Heart left ventricle (tissue), 13 donors: ENCODE measurements around the gene LRIG1.

Source experiments
- POLR2A ChIP-seq, 2 donors: fragments of 450-650 bp; IDR thresholded peaks; one replicate each; pipeline ENCODE4 v1.6.1; 2017; ENCODE audit warnings: antibody characterized with exemption in 2 of 2, mild to moderate bottlenecking in 2 of 2, moderate library complexity in 2 of 2
- TF ChIP-seq, protein P1 (sequence below), 12 donors: fragments of 200-600 bp; sonication (generic) in 4 of 12; IDR thresholded peaks; one replicate each; pipeline versions ENCODE4 v1.5.0 to v1.8.0; 2018 to 2022; ENCODE audit warnings: antibody characterized with exemption in 12 of 12, mild to moderate bottlenecking in 5 of 12
- donor health status: ischemic (EF 13 %, LVEDD 7.1; RV severe dilation, severe dysfunction).
- donor health status: DM: no; HTN: yes; CAD: no.
- donor health status: DM: no; HTN: no; CAD: no.
- donor health status: ischemic (EF 25% LVEDD 6.9; RV normal size, moderate dysfunction).
- donor health status: ischemic (EF 25% LVEDD 5.7; RV mildly dilated, moderate dysfunction).
- donor health status: ischemic (EF 35%, LVEDD 5.7; RV mildly dilated, moderate dysfunction).
- donor health status: nonischemic (EF 11% LVEDD 7.7; RV severe dilation, severe dysfunction).
- donor health status: DM: yes; HTN: yes; CAD: no.
- donor health status: PGD.
- donor health status: ischemic (EF 29% LVEDD 5.4; RV normal size, mild dysfunction).
- donor health status: nonischemic (EF 23%, LVEDD 6.1; RV moderate dilation, normal function).

DNA sequence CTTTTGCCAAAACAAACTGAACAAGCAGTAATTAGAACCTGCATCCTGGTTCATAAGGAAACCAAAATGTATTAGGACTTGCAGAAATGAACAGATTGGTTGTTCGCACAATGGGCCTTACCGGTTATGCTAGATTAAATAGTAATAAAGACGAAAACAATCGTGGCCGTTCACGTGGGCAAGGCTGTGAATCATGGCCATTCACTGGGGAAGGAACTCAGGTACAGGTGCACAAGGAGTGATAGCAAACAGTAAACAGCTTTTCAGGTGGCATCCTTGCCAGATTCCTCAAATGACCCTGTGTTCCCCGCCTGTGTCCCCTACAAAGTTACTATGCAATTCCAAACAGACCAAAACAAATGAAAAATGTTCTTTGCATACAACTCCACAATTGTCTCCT lies 8.2 kb downstream of the LRIG1 start:
- TF ChIP-seq, protein P1, sequence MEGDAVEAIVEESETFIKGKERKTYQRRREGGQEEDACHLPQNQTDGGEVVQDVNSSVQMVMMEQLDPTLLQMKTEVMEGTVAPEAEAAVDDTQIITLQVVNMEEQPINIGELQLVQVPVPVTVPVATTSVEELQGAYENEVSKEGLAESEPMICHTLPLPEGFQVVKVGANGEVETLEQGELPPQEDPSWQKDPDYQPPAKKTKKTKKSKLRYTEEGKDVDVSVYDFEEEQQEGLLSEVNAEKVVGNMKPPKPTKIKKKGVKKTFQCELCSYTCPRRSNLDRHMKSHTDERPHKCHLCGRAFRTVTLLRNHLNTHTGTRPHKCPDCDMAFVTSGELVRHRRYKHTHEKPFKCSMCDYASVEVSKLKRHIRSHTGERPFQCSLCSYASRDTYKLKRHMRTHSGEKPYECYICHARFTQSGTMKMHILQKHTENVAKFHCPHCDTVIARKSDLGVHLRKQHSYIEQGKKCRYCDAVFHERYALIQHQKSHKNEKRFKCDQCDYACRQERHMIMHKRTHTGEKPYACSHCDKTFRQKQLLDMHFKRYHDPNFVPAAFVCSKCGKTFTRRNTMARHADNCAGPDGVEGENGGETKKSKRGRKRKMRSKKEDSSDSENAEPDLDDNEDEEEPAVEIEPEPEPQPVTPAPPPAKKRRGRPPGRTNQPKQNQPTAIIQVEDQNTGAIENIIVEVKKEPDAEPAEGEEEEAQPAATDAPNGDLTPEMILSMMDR (IDR thresholded peaks at IDR 0.05): no peak
- TF ChIP-seq POLR2A (IDR thresholded peaks at IDR 0.05): no peak
